Activated CD4-positive, alpha-beta T cell treated with anti-CD3 and anti-CD28 coated beads, Interleukin-2, amount 10 ng/mL, durations not matched to agents 7 days and 5 days (primary cell): Measurements from ENCODE around the gene HMGN1. TPM values are rescaled to one million over a fixed set of nuclear protein-coding genes. Genes with fewer than 3 reads are reported as not detected.

Experiments used
- CTCF ChIA-PET: fragments of 350-600 bp; sonication (Branson Sonifier 250); formaldehyde crosslinking; loops from one replicate; lab custom pipeline; 2021; ENCODE audit warnings: antibody characterized with exemption; lab: Charles Lee
- POLR2A ChIA-PET: fragments of 350-600 bp; sonication (Branson Sonifier 250); formaldehyde crosslinking; loops from one replicate; lab custom pipeline; 2021; ENCODE audit warnings: antibody characterized with exemption; lab: Charles Lee
- DNase-seq: peaks from one replicate; pipeline ENCODE4 v3.0.0-alpha.2; 2020
- H3K27ac Mint-ChIP-seq: one replicate; pipeline ENCODE4 v1.8.0; 2021; ENCODE audit warnings: mild to moderate bottlenecking, moderate library complexity, mixed read lengths
- H3K27me3 Mint-ChIP-seq: one replicate; pipeline ENCODE4 v1.8.0; 2021; ENCODE audit warnings: mixed read lengths
- H3K36me3 Mint-ChIP-seq: one replicate; pipeline ENCODE4 v1.8.0; 2021; ENCODE audit warnings: low read depth, mixed read lengths
- H3K4me1 Mint-ChIP-seq: one replicate; pipeline ENCODE4 v1.8.0; 2021; ENCODE audit warnings: mixed read lengths
- H3K4me3 Mint-ChIP-seq: one replicate; pipeline ENCODE4 v1.8.0; 2021; ENCODE audit warnings: mild to moderate bottlenecking, moderate library complexity, mixed read lengths
- H3K9me3 Mint-ChIP-seq: one replicate; pipeline ENCODE4 v1.8.0; 2021; ENCODE audit warnings: mixed read lengths
- total RNA-seq, 2 experiments: library from RNA; stranded (reverse); gene quantifications; one replicate each; pipeline ENCODE4 v1.2.3, GENCODE V29; 2021

The HMGN1 gene
- total RNA-seq, 2 experiments from 2014 or later, result 389 to 395 TPM

- H3K36me3 Mint-ChIP-seq, result peaks cover 59% of the 10 kb centered on the region
- DNase-seq, result no peak
- no peaks in the 10 kb centered on the region for H3K9me3 Mint-ChIP-seq
- H3K4me3 Mint-ChIP-seq, result peak overlapping the region; percentile 5
- POLR2A ChIA-PET, result no interaction called here
- H3K27me3 Mint-ChIP-seq, result no peaks in the 10 kb centered on the region
- H3K27ac Mint-ChIP-seq, result peak overlapping the region; percentile 60
- CTCF ChIA-PET, result no interaction called here
- peaks cover 35% of the 10 kb centered on the region for H3K4me1 Mint-ChIP-seq
Observed at GRCh38 chr21:39344848-39345247, 4.0 kb downstream of the HMGN1 start.

- no peak for DNase-seq
- ChIA-PET CTCF (no interaction called here), POLR2A (no interaction called here)
- Mint-ChIP-seq H3K36me3 (peaks cover 47% of the 10 kb centered on the region), H3K27ac (no peak overlapping the region), H3K4me1 (peaks cover 25% of the 10 kb centered on the region), H3K27me3 (no peaks in the 10 kb centered on the region), H3K9me3 (no peaks in the 10 kb centered on the region), H3K4me3 (no peak overlapping the region)
Observed at GRCh38 chr21:39341249-39341923, 7.5 kb downstream of the HMGN1 start.

GRCh38 chr21:39340687-39341086 lies 8.2 kb downstream of the HMGN1 start:
- no peak for DNase-seq
- Mint-ChIP-seq H3K27ac (no peak overlapping the region), H3K4me3 (no peak overlapping the region), H3K27me3 (no peaks in the 10 kb centered on the region), H3K36me3 (peaks cover 40% of the 10 kb centered on the region), H3K4me1 (peaks cover 18% of the 10 kb centered on the region), H3K9me3 (no peaks in the 10 kb centered on the region)
- CTCF ChIA-PET, result no interaction called here
- POLR2A ChIA-PET, result no interaction called here

- Mint-ChIP-seq H3K27me3 (no peaks in the 10 kb centered on the region), H3K9me3 (no peaks in the 10 kb centered on the region), H3K36me3 (peaks cover 26% of the 10 kb centered on the region), H3K27ac (no peak overlapping the region), H3K4me1 (peaks cover 7% of the 10 kb centered on the region), H3K4me3 (no peak overlapping the region)
- ChIA-PET POLR2A (no interaction called here), CTCF (interaction anchor here (0.6 to 1.5 kb wide), 3 partner anchors 9 to 1940 kb away, joined by 3 read pairs; partner anchors contain the start of gene HMGN1)
- no peak for DNase-seq
Observed at GRCh38 chr21:39339231-39339630, 9.7 kb downstream of the HMGN1 start.

GRCh38 chr21:39336457-39337008 lies 12.4 kb downstream of the HMGN1 start:
- Mint-ChIP-seq H3K27ac (no peak overlapping the region), H3K9me3 (no peaks in the 10 kb centered on the region), H3K36me3 (peaks cover 8% of the 10 kb centered on the region), H3K4me3 (no peak overlapping the region), H3K27me3 (no peaks in the 10 kb centered on the region), H3K4me1 (no peaks in the 10 kb centered on the region)
- ChIA-PET POLR2A (interaction anchor here (0.6 to 0.7 kb wide), 2 partner anchors 19 to 595 kb away, joined by 4 to 6 read pairs; no protein-coding TSS in a partner anchor), CTCF (no interaction called here)
- no peak for DNase-seq

GRCh38 chr21:39334611-39335010 lies 14.3 kb downstream of the HMGN1 start:
- Mint-ChIP-seq H3K9me3 (no peaks in the 10 kb centered on the region), H3K4me1 (no peaks in the 10 kb centered on the region), H3K36me3 (no peaks in the 10 kb centered on the region), H3K27me3 (no peaks in the 10 kb centered on the region), H3K4me3 (no peak overlapping the region), H3K27ac (no peak overlapping the region)
- no peak for DNase-seq
- POLR2A ChIA-PET, result no interaction called here
- CTCF ChIA-PET, result no interaction called here

GRCh38 chr21:39332175-39332574 lies 16.7 kb downstream of the HMGN1 start:
- ChIA-PET CTCF (no interaction called here), POLR2A (no interaction called here)
- no peaks in the 10 kb centered on the region for H3K36me3 Mint-ChIP-seq

GRCh38 chr21:39330001-39330400 lies 18.9 kb downstream of the HMGN1 start:
- Mint-ChIP-seq H3K36me3 (no peaks in the 10 kb centered on the region), H3K4me3 (no peak overlapping the region), H3K27ac (no peak overlapping the region), H3K9me3 (no peaks in the 10 kb centered on the region), H3K4me1 (no peaks in the 10 kb centered on the region), H3K27me3 (peaks cover 2% of the 10 kb centered on the region)
- POLR2A ChIA-PET, result no interaction called here
- CTCF ChIA-PET, result interaction anchor here (2.4 kb wide), 1 partner anchor 13 kb away, joined by 6 read pairs; no protein-coding TSS in a partner anchor
- no peak for DNase-seq

More at GRCh38 chr21:39332175-39332574, 16.7 kb downstream of the HMGN1 start:
- Mint-ChIP-seq H3K9me3 (no peaks in the 10 kb centered on the region), H3K27ac (no peak overlapping the region), H3K27me3 (peaks cover 2% of the 10 kb centered on the region), H3K4me1 (no peaks in the 10 kb centered on the region), H3K4me3 (no peak overlapping the region)
- no peak for DNase-seq

GRCh38 chr21:39327727-39328126 lies 21.2 kb downstream of the HMGN1 start:
- Mint-ChIP-seq H3K4me1 (no peaks in the 10 kb centered on the region), H3K36me3 (no peaks in the 10 kb centered on the region), H3K9me3 (no peaks in the 10 kb centered on the region), H3K27me3 (peaks cover 2% of the 10 kb centered on the region), H3K4me3 (no peak overlapping the region), H3K27ac (no peak overlapping the region)
- ChIA-PET CTCF (no interaction called here), POLR2A (no interaction called here)
- DNase-seq, result no peak

GRCh38 chr21:39326607-39327307 lies 22.1 kb downstream of the HMGN1 start:
- POLR2A ChIA-PET, result interaction anchor here (0.5 kb wide), 1 partner anchor 1440 kb away, joined by 4 read pairs; no protein-coding TSS in a partner anchor
- H3K9me3 Mint-ChIP-seq, result no peaks in the 10 kb centered on the region
- DNase-seq, result no peak
- CTCF ChIA-PET, result interaction anchor here (1.5 kb wide), 1 partner anchor 14 kb away, joined by 3 read pairs; no protein-coding TSS in a partner anchor
- H3K27me3 Mint-ChIP-seq, result peaks cover 2% of the 10 kb centered on the region
- no peak overlapping the region for H3K27ac Mint-ChIP-seq
- no peaks in the 10 kb centered on the region for H3K36me3 Mint-ChIP-seq
- H3K4me1 Mint-ChIP-seq, result no peaks in the 10 kb centered on the region
- no peak overlapping the region for H3K4me3 Mint-ChIP-seq

- ChIA-PET CTCF (interaction anchor here (0.6 to 1.5 kb wide), 2 partner anchors 13 to 44 kb away, joined by 3 read pairs; no protein-coding TSS in a partner anchor), POLR2A (no interaction called here)
- DNase-seq, result no peak
- H3K4me3 Mint-ChIP-seq, result no peak overlapping the region
- no peaks in the 10 kb centered on the region for H3K36me3 Mint-ChIP-seq
- peaks cover 2% of the 10 kb centered on the region for H3K27me3 Mint-ChIP-seq
- no peaks in the 10 kb centered on the region for H3K9me3 Mint-ChIP-seq
- H3K27ac Mint-ChIP-seq, result no peak overlapping the region
- H3K4me1 Mint-ChIP-seq, result no peaks in the 10 kb centered on the region
Observed at GRCh38 chr21:39325458-39325857, 23.4 kb downstream of the HMGN1 start.

GRCh38 chr21:39321424-39321823 lies 27.5 kb downstream of the HMGN1 start:
- ChIA-PET CTCF (no interaction called here), POLR2A (no interaction called here)
- Mint-ChIP-seq H3K27ac (no peak overlapping the region), H3K4me1 (no peaks in the 10 kb centered on the region), H3K36me3 (no peaks in the 10 kb centered on the region), H3K9me3 (no peaks in the 10 kb centered on the region), H3K4me3 (no peak overlapping the region), H3K27me3 (no peaks in the 10 kb centered on the region)
- no peak for DNase-seq

GRCh38 chr21:39319814-39320332 lies 29.0 kb downstream of the HMGN1 start:
- no peak overlapping the region for H3K4me3 Mint-ChIP-seq
- DNase-seq, result no peak
- peaks cover 8% of the 10 kb centered on the region for H3K4me1 Mint-ChIP-seq
- H3K27me3 Mint-ChIP-seq, result no peaks in the 10 kb centered on the region
- no peaks in the 10 kb centered on the region for H3K9me3 Mint-ChIP-seq
- POLR2A ChIA-PET, result no interaction called here
- H3K36me3 Mint-ChIP-seq, result no peaks in the 10 kb centered on the region
- no peak overlapping the region for H3K27ac Mint-ChIP-seq
- CTCF ChIA-PET, result no interaction called here
